ENCODE results near the gene PDE11A. TPM values are rescaled to one million over a fixed set of nuclear protein-coding genes. Genes with fewer than 3 reads are reported as not detected.

The PDE11A gene
- total RNA-seq, 4 donors from 2014 or later, result 0.37 to 1.2 (median 1.1) TPM; not detected in 1

DNA sequence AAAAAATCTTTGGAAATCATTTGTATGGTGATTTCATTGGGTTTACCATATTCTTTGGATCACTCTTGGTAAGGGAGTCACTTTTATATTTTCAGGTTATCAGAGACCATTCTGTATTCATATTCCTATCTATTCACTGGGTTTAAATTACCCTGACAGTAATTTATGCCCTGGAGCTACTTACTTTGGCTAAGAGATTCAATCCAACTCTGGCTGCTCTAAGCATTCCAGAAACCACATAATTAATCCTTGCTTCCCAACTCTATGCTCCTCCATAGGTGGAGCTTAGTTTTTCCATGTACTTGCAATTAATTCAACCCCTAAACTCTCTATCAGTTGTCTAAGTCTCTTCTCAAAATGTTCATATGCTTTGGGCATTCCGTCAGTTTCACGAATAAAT lies 343.7 kb downstream of the PDE11A start:
- no peak for DNase-seq
- Histone ChIP-seq H3K9me3 (no peaks in the 10 kb centered on the region), H3K27me3 (no peaks in the 10 kb centered on the region), H3K4me1 (peaks cover 0 to 4% (median 0%) of the 10 kb centered on the region in 4 donors), H3K4me3 (no peak overlapping the region), H3K36me3 (no peaks in the 10 kb centered on the region), H3K27ac (no peak overlapping the region)
- WGBS, 2 donors (ENCODE audit: low coverage in 1 of 2), result 84 to 91% methylated on average over 2 of the region's 2 CpGs
- intact Hi-C loops (cut with DNase I; ENCODE audit: low total_unique reads) (no loop called here), in situ Hi-C loops (cut with MboI; ENCODE audit: low pct_ligation_motif_present in 1 of 4, low pct_unique_long_range_greater_than_20kb in 1 of 4, low sequenced_read_pairs in 3 of 4) (loop anchor here in 3 of 4 donors (10.0 to 25.0 kb wide), 3 partner anchors 392 to 567 kb away; no protein-coding TSS in a partner anchor)
- no peak for TF ChIP-seq POLR2A (IDR thresholded peaks at IDR 0.05)
- TF ChIP-seq POLR2AphosphoS5 (IDR thresholded peaks at IDR 0.05), result no peak
- no peak for TF ChIP-seq EP300 (IDR thresholded peaks at IDR 0.05; ENCODE audit: low read depth)
- TF ChIP-seq, protein P1, sequence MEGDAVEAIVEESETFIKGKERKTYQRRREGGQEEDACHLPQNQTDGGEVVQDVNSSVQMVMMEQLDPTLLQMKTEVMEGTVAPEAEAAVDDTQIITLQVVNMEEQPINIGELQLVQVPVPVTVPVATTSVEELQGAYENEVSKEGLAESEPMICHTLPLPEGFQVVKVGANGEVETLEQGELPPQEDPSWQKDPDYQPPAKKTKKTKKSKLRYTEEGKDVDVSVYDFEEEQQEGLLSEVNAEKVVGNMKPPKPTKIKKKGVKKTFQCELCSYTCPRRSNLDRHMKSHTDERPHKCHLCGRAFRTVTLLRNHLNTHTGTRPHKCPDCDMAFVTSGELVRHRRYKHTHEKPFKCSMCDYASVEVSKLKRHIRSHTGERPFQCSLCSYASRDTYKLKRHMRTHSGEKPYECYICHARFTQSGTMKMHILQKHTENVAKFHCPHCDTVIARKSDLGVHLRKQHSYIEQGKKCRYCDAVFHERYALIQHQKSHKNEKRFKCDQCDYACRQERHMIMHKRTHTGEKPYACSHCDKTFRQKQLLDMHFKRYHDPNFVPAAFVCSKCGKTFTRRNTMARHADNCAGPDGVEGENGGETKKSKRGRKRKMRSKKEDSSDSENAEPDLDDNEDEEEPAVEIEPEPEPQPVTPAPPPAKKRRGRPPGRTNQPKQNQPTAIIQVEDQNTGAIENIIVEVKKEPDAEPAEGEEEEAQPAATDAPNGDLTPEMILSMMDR (IDR thresholded peaks at IDR 0.05), result no peak

- DNase-seq, result no peak
- Histone ChIP-seq H3K9me3 (no peaks in the 10 kb centered on the region), H3K4me3 (no peak overlapping the region), H3K27me3 (no peaks in the 10 kb centered on the region), H3K27ac (no peak overlapping the region), H3K4me1 (peaks cover 0 to 4% (median 0%) of the 10 kb centered on the region in 4 donors), H3K36me3 (no peaks in the 10 kb centered on the region)
- intact Hi-C loops (cut with DNase I; ENCODE audit: low total_unique reads) (no loop called here), in situ Hi-C loops (cut with MboI; ENCODE audit: low pct_ligation_motif_present in 1 of 4, low pct_unique_long_range_greater_than_20kb in 1 of 4, low sequenced_read_pairs in 3 of 4) (loop anchor here in 3 of 4 donors (10.0 to 25.0 kb wide), 3 partner anchors 391 to 566 kb away; no protein-coding TSS in a partner anchor)
- TF ChIP-seq, protein P1 (IDR thresholded peaks at IDR 0.05), result no peak
- TF ChIP-seq POLR2AphosphoS5 (IDR thresholded peaks at IDR 0.05) (no peak), POLR2A (IDR thresholded peaks at IDR 0.05) (no peak), EP300 (IDR thresholded peaks at IDR 0.05; ENCODE audit: low read depth) (no peak)
- 81 to 88% methylated on average over 3 to 4 of the region's 4 CpGs for WGBS, 2 donors (ENCODE audit: low coverage in 1 of 2)
Observed at GRCh38 chr2:177728399-177728765, 344.2 kb downstream of the PDE11A start.

- Histone ChIP-seq H3K4me3 (no peak overlapping the region), H3K9me3 (no peaks in the 10 kb centered on the region), H3K36me3 (no peaks in the 10 kb centered on the region), H3K27ac (no peak overlapping the region), H3K27me3 (no peaks in the 10 kb centered on the region), H3K4me1 (peaks cover 0 to 4% (median 0%) of the 10 kb centered on the region in 4 donors)
- intact Hi-C loops (cut with DNase I; ENCODE audit: low total_unique reads), result no loop called here
- TF ChIP-seq, protein P1 (IDR thresholded peaks at IDR 0.05), result no peak
- TF ChIP-seq POLR2A (IDR thresholded peaks at IDR 0.05) (no peak), POLR2AphosphoS5 (IDR thresholded peaks at IDR 0.05) (no peak), EP300 (IDR thresholded peaks at IDR 0.05; ENCODE audit: low read depth) (no peak)
- in situ Hi-C loops (cut with MboI; ENCODE audit: low pct_ligation_motif_present in 1 of 4, low pct_unique_long_range_greater_than_20kb in 1 of 4, low sequenced_read_pairs in 3 of 4), result loop anchor here in 3 of 4 donors (10.0 to 25.0 kb wide), 3 partner anchors 390 to 565 kb away; no protein-coding TSS in a partner anchor
- 86 to 97% methylated on average over 10 to 13 of the region's 13 CpGs for WGBS, 2 donors (ENCODE audit: low coverage in 1 of 2)
- no peak for DNase-seq
Observed at GRCh38 chr2:177727577-177728398, 344.8 kb downstream of the PDE11A start.

GRCh38 chr2:177726931-177727348 lies 345.6 kb downstream of the PDE11A start:
- H3K9me3 ChIP-seq, result no peaks in the 10 kb centered on the region
- H3K36me3 ChIP-seq, result no peaks in the 10 kb centered on the region
- no peaks in the 10 kb centered on the region for H3K27me3 ChIP-seq
- no peak for DNase-seq
- in situ Hi-C loops (cut with MboI; ENCODE audit: low pct_ligation_motif_present in 1 of 4, low pct_unique_long_range_greater_than_20kb in 1 of 4, low sequenced_read_pairs in 3 of 4) (loop anchor here in 3 of 4 donors (10.0 to 25.0 kb wide), 3 partner anchors 390 to 565 kb away; no protein-coding TSS in a partner anchor), intact Hi-C loops (cut with DNase I; ENCODE audit: low total_unique reads) (no loop called here)
- WGBS, 2 donors (ENCODE audit: low coverage in 1 of 2), result 79 to 80% methylated on average over 5 of the region's 5 CpGs
- no peak overlapping the region for H3K4me3 ChIP-seq
- TF ChIP-seq POLR2AphosphoS5 (IDR thresholded peaks at IDR 0.05) (no peak), EP300 (IDR thresholded peaks at IDR 0.05; ENCODE audit: low read depth) (no peak), POLR2A (IDR thresholded peaks at IDR 0.05) (no peak)
- TF ChIP-seq, protein P1 (IDR thresholded peaks at IDR 0.05), result no peak
- peaks cover 0 to 4% (median 0%) of the 10 kb centered on the region in 4 donors for H3K4me1 ChIP-seq
- no peak overlapping the region for H3K27ac ChIP-seq

All from transverse colon (tissue), 4 donors.